Astrocyte (in vitro differentiated cells and primary cell): ENCODE data around the gene EDARADD.

Source experiments
- CTCF ChIP-seq: IDR thresholded peaks from 2 replicates; pipeline ENCODE4 v1.5.1; 2011; ENCODE audit warnings: low read depth, mild to moderate bottlenecking, inconsistent platforms, low read length, moderate library complexity; ENCODE audit not compliant: insufficient read depth
- EZH2 ChIP-seq: IDR thresholded peaks from 2 replicates; pipeline ENCODE4 v1.6.1; 2012; ENCODE audit warnings: mild to moderate bottlenecking, low read length, inconsistent platforms; ENCODE audit not compliant: insufficient read depth

- TF ChIP-seq CTCF (no peak), EZH2 (no peak)
These were observed 27.9 kb downstream of the EDARADD start for GRCh38 chr1:236421850-236422516.
